ENCODE measurements around the gene SELENBP1.
"Not testable (repeated sequence)": the region's sequence is repeated elsewhere in the genome, so short reads cannot be mapped to it uniquely, and the experiment has no call there.

The SELENBP1 gene

DNA sequence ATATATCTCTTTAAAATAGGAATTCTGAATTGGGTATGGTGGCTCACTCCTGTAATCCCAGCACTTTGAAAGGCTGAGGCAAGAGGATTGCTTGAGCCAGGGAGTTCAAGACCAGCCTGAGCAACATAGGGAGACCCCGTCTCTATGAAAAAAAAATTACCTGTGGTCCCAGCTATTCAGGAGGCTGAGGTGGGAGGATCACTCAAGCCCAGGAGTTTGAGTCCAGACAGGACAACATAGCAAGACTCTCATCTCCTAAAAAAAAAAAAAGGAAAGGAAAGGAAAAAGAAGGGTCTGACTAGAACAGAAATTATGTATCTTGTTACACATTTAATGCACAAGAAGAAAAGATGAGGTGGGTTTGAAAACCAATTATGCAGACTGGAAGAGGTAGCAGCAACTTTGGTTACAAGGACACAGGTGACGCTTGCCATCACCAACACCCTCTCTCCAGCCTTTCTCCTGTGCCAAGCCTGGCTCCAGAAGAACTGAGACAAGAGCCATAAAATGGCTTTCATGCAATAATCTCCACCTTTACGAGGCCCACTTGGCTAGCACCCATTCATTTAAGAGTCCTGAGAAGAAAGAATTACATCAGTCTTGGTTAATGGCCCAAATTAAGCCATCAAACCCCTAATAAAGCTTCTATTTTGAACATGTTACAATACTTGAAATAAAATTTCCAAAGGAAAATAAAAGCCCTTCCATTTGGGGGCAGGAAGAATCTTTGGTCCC is 4.8 kb upstream of the SELENBP1 start:
- no peak for DNase-seq

DNA sequence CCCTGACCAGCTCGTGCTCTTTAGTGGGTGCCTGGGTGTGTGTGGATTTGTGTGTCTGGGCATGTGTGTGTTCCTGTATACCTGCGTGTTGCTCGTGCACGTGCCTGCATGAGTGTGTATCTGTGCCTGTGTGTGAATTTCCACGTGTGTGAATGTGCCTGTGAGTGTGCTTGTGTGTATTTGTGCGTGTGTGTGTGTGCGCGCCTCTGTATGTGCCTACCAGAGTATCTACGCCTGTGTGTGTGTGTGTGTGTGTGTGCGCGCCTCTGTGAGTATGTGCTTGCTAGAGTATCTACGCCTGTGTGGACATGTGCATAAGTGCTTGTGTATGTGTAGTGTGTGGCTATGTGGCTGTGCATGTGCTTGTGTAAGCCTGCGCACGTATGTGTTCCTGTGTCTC is 691 bp upstream of the SELENBP1 start:
- DNase-seq = no peak

DNA sequence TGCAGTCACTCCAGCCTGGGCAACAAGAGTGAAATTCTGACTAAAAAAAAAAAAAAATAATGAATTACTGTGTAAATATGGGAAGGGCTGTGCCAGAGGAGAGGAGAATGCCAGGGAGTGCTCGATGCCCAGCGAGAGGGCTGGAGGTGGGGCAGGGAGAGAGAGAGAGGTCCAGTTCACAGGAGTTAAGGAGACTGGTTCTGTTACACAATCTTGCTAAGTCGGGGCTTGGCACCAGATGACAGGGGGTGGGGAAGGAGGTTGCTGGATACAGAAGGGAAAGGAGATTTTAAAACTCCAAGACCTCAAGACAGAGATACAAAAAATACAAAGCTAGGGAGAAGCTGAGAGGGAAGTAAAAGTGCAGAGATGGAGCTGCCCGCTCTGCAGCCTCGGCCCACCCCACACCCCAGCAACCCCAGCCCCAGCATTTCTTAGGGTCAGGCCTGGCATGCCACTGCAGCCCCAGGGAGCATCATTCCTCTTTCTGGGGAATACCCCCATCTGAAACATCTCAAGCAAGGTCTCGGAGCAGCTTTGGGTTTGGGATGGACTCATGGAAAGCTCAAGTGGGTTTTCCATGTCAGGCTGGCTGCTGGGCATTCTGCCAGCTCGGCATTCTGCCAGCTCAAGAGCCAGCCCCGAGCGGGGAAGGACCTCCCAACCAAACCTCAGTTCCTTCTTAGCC is 991 bp downstream of the SELENBP1 start:
- DNase-seq = no peak

DNA sequence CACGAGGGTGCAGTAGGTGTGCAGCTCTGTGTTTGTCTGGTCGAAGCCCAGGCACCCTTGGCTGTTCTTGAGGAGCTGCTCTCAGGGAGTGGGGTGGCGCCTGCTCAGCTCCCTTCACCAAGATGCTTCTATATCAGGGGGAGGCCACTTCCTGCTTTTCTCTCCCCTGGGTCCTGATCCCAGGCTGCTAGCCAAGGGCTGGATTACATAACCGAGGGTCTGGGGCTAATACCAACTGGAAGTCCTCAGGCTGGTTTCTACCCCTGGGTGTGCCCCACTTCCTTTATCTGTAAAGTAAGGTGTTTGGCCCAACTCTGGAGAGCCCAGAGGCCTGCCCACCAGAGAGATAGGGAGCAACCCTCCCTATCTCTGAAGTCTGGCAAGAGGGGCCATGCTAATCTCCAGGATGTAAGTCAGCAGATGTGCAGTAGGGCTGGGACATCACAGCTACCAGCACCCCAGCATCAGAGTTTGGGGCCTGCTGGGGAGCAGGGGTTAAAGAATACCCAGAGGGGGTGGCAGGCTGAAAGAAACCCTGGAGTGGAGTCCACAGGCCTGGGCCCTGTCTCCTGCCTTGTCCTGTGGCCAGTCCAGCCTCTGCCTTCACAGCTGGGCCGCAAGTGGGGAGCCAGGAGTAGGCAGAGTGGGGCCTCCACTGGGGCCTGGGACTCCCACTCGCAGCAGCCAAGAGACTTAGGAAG is 2.1 kb downstream of the SELENBP1 start:
- no peak for DNase-seq

DNA sequence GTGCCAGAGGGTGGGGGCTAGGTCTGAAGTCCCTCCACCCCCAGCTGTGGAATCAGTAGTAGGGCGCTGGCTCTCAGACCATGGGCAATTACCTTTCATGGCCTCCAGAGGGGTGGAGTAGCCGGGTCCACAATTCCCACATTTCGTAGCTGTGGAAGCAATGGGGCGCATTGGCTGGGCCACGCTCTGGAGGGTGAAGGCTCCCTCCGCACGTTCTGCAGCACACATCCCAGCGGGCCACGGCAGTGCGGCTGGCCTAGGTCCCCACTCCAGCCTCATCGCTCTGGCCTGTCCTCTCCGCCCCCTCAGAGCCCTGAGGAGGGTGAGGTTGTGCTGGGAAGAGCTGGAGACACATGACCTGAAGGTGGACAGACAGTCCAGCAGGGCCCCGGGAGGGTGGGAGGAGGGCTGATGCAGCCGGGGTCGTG is 2.9 kb downstream of the SELENBP1 start:
- DNase-seq = no peak

DNA sequence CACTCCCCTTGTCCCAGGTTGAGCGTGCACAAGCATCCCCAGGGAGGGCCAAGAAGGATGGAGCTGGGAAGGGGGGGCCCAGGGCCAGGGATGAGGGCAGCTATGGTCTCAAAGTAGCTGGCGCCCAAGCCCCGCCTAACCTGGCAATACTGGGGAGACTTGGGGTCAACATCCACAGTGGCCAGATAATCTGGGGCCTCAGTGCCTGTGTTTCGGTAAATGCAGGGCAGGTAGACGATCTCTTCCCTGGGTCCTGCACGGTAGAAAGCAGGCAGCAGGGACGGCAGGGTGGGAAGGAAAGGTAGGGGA is 3.2 kb downstream of the SELENBP1 start:
- no peak for DNase-seq

DNA sequence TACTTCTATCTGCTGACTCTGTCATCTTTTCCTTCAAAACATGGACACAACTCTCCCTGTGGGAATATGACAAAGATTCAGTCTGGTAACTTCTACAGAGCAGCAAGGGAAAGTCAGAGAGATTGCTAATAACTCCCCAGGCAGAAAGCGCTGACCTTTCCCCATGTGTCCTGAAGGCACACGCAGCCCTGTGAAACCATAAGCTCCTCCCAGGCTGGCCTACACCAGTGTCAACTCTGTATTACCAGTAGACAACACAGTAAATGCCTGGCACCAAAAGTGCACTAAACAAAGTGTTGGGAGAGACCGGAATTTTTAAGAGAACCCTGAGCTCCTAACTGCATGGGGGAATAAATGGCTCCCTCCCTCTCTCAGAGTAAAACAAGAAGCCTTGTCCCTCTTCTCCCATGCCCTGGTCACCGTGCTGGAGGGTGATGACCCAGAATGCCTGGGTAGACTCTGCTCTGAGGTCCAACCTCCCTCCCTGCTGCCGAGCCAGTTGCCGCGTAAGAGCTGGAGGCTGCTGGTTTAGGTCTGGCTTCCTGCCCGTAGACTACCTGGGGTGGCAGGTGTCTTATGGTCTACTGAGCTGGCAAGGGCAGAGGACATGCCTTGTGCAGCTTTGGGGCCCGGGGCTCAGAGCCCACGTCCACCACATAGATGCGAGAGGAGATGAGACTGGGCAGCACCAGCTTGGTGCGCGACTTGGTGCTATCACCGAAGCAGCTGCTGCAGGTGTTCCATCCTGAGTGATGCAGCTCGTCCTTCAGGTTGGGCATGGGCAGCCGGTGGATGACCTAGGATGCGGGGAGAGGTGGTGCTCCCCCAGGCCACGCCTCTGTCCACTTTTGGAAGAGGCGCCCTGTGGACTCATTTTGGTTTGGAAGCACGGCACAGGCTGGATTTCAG is 3.9 kb downstream of the SELENBP1 start:
- no peak for DNase-seq

DNA sequence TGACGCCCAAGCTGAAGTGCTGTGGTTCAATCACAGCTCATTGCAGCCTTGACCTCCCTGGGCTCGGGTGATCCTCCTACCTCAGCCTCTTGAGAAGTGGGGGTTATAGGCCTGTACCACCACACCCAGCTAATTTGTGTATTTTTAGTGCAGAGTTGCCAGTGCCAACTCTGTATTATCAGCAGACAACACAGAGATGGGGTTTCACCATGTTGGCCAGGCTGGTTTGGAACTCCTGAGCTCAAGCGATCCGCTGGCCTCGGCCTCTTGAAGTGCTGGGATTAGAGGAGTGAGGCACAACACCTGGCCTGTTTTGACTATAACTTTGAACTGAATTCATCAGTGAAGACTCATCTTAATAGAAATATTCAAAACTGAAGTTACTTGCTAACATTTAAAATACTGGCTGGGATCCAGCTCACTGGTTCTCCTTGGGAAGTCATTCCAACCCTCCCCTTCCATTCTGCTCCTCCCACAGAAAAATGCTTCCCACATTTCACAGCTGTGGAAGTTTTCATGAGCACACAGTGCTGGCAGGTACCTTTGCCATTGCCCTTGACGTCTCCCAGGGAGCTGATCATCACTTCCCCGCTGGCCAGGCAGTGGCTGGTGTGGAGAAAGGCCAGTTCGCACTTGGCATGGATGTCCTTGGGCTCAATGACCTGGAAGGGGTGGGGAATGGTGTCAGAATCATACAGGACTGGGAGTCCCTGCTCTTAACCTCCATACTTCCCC is 4.7 kb downstream of the SELENBP1 start:
- DNase-seq = no peak

DNA sequence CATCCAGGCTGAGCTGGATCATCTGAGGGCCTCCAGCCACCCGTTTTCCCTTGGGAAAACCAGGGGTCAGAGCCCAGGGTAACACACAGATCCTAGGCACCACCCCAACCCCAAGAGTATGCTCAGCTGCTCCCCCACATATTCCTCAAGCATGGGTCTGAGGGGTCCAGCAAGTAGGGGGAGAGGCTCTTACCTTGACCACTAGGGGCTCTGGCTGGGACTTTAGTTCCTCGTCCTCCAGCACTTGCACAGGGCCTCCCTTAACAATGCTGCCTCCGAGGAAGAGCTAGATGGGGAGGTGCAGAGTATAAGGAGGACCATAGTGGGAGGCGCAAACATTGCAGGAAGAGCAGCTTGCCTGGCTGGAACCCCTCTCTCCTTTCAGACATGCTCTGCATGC is 7.5 kb downstream of the SELENBP1 start:
- no peak for DNase-seq

DNA sequence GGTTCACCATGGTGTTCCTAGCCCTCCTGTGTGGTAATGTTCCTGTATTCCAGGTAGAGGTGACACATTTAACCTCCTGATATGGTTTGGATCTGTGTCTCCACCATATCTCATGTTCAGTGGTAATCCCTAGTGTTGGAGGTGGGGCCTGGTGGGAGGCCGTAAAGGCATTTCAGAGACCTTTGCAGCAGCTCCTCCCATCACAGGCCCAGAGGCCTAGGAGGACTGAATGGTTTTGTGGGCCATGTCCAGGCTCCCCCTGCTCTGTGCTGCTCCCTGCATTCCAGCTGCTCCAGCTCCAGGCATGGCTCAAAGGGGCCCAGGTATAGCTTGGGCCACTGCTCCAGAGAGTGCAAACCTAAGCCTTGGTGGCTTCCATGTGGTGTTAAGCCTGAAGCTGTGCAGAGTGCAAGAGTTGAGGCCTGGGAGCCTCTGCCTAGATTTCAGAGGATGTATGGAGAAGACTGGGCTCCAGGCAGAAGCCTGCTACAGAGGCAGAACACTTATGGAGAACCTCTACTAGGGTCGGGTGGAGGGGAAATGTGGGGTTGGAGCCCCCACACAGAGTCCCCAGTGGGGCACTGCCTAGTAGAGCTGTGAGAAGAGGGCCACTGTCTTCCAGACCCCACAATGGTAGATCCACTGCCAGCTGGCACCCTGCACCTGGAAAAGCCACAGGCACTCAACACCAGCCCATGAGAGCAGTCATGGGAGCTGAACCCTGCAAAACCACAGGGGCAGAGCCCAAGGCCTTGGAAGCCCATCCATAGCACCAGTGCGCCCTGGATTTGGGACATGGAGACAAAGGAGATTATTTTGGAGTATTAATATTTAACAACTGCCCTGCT is 10.0 kb downstream of the SELENBP1 start:
- DNase-seq = no peak

DNA sequence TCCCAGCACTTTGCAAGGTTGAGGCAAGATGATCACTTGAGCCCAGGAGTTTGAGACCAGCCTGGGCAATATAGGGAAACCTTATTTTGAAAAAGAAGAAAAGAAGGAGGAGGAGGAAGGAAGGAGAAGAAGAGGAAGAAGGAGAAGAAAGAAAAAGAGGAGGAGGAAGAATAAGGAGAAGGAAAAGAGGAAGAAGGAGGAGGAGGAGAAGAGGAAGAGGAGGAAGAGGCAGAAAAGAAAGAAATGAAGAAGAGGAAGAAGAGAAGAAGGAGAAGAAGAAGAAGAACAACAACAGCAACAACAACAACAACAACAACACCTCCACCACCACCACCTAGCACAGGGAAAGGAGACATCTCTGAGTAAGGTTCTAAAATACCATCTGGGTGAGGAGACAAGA is 10.6 kb downstream of the SELENBP1 start:
- no peak for DNase-seq

DNA sequence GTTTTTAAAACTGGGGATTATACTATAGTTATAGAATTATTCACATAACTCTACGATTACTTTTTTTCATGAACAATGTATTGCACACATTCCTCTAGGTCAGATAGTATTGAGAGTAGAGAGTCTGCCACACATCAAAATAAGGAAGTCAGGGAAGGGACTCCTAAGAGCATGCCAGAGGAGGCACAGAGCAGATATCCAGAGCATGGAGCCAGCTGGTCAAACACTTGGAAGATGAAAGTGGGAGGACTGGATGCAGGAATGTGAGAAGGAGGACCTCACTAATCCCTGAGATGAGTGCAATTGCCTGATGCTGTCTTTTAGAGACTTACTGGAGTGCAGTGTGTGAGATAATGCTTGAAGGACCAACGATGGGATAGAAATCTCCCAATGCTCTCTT is 15.8 kb downstream of the SELENBP1 start:
- no peak for DNase-seq

DNA sequence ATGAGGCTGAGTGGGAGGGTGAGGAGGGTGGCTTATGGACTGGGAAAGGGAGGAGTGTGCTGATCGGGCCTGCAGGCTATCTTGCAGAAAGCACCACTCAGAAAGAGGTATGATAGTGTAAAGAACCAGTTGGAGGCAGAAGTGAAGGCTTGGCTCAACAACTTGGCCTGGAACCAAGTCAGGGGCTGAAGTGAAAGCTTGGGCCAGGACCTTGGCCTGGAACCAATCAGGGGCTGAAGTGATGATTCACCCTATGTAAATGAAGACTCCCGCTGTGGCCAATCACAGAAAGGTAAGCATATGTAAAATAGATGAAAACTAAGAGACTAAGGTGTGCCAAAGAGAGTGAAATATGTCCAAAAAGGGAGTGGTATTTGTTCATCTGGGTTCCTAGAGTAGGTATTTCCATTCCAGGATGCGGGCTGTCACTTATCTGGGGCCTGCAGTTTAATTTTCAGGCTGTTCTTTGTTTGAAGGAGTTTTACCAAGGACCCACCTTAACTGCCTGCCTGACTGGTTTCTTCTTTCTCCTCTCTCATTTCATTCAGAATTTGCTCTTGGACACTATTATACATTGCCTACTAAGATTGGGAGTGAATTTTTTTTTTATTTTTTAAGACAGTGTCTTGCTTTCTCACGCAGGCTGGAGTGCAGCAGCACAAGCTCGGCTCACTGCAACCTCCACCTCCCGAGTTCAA is 20.3 kb downstream of the SELENBP1 start:
- no peak for DNase-seq

DNA sequence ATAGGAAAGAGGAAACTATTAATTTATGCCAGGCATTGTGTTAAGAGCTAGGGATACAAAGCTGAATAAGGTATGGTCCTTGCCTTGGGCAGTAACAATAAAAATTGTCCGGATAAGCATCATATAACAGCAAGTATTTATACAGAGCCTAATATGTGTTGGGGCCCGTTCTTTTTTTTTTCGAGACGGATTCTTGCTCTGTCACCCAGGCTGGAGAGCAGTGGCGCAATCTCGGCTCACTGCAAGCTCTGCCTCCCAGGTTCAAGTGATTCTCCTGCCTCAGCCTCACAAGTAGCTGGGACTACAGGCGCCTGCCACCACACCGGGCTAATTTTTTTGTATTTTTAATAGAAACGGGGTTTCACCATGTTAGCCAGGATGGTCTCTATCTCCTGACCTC is 22.2 kb downstream of the SELENBP1 start:
- not testable (repeated sequence) for DNase-seq

DNA sequence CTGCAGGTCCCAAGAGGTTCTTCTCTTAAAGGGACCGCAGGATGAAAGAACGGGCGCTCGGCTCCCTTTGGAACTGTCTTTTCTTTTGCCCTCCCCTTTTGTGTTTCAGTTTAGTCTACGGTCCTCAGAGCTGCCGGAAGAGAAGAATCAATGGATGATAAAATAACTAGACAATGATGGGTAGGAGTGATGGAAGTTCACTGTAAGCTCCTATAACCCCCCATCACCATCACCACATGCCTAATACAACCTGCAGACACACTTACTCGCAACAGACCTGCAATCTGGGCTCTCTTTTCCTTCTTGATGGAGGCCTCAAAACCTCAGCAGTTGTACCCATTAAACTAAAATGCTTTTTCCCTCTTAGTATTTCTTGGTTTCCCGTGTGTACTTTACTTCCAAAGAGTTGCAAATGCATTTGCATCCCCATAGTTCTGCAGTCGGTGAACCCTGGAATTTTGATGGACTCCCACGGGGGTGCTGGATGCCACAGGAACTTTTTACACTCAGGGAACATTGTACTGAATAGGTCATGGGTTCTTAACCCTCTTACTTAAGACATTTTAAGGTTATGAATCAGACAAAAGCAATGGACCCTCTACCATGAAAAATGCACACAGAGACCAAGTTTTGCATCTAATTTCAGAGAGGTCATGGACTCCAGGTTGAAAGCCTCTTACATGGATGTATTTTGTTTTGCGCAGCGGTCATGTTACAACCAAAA is 24.8 kb downstream of the SELENBP1 start:
- no peak for DNase-seq

DNA sequence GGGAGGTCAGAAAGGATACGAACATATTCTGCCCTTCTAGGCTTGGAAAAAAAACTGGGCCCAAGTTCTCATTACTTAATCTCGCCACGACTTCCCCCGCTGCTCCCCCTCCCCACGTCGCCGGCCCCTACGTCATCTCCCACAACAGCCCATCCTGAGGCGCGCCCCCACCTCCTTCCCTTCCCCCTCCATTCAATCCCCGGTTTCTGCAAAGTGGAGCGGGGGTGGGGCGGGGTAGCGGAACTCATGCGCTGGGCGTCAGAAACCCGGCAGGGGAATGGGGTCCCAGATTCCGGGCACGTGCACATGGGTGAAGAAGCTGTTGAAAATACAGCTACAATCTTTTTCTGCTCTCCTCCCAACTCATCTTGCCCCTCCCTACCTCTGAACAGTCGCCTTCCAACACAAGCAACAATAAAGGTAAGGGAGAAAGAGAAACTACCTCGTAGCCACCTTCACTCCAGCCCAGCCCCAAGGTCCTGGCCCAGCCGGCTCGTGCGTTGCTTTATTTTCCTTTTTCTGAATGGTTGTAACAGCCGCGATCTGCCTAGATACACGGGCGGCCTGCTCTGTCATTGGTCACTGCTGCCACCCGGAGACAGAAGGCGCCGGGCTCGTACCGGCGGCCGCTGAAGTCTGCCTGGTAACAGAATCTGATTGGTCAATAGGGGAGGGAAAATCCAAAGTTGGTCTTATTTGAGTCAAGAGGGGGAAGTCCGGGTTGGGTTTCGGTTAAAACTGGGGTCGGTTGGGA is 25.6 kb downstream of the SELENBP1 start, which contains the start of gene RFX5:
Gene RFX5 (minus strand): TSS at position 484 of the 754 bp plus-strand sequence. CDS start 932 bp downstream, outside the sequence.
- peak; percentile 98 for DNase-seq

DNA sequence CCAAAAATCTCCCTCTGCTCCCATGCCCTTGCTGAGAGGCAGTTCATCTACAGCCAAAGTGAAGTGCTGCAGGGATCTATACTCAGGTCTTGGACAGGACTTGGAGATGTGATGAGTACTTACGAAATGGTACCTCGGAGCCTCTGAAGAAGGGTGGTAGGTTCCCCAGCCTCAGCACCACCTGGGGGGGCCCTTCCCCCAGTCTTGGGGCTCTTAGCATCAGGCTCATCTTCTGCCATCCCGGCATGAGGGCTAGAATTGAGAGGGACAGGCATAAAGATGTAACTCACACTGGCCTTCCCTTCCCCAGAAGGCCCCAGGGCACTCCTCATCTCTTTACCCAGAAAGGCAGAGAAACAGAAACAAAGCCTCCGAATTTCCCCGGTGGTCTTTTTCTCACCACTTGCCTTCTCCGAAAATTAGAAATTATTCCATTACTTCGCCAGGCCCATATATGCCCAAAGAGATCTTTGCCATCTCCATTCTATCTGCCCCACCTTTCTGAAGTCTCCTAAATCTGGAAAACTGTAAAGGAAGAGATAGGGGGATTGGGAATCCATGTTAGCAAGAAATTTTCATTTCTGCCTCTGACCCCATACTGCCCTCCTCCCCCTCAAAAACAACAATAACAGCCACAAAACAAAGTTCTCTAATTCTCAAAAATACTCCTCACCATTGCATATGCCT is 26.3 kb downstream of the SELENBP1 start:
- DNase-seq = peak; percentile 14

DNA sequence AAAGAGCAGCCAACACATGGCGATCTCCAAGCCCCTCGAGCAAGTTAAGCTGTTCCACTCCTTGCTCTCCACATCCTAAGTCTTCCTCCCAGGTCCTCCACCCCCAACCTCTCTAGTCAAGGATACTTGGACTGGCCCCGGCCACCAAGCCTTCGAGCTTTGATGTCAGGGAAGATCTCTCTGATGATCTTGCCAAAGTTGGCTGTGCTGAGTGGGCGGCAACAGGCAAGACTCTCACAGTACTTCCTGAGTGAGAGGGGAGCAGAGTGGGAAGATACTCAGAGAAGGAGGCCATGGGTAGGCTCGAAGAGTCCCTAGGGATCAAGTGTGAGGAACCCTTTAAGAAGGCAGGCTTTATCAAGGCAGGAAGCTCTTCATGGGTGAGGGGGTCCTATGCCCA is 28.2 kb downstream of the SELENBP1 start:
- DNase-seq = no peak

DNA sequence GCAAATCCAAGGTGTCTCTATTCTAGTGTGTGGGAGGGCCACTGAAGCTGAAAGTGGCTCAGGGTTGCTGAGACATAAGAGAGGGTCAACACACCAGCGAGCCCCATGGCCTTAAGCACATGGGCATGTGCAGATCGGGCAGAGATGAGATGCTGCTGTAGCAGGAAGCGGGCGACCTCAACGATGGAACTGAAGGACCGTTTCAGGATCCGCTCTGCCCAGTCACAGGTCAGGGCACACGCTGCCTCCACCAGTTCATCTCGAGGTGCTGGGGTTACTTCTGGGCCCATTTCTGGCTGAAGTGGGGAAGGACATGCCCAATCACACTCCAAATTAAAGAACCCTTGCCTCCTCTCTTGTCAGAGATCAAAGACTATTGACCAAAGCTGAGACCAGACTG is 28.9 kb downstream of the SELENBP1 start:
- DNase-seq = no peak
